Ecto neural progenitor cell (in vitro differentiated cells): Measurements from ENCODE around the gene GALNT12.

Experiments
- DNase-seq: peaks from one replicate; pipeline ENCODE4 v3.0.0-alpha.2; 2018; ENCODE audit warnings: low spot score

The GALNT12 gene

DNA sequence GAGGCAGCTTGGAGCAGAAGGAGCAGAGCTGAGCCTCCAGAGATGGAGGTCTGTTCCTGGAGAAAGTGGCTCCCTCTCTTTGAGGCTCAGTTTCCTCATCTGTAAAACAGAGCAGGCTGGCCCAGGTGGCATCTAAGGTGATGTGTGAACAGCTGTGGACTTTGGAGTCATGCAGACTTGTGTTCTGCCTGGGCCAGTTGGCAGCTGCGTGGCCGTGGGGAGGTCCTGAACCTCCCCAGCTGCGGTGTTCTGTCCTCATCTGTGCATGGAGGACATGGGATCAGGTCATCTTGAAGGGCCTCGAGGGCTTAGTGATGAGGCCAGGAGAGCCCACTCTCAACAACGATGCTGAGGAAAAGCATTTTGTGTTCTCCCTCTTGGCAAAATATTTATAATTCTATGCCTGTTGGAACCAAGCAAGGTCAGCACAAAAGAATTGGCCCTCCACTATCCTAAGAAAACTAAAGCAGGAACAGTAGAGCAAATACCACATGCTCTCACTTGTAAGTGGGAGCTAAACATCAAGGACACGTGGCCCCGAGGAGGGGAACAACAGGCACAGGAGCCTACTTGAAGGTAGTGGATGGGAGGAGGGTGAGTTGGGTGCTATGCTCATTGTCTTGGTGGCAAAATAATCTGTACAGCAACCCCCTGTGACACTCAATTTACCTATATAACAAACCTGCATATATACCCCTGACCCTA is 73.0 kb downstream of the GALNT12 start:
- no peak for DNase-seq

- DNase-seq = no peak
Measured at GRCh38 chr9:98881356-98881755, 73.9 kb downstream of the GALNT12 start.

DNA sequence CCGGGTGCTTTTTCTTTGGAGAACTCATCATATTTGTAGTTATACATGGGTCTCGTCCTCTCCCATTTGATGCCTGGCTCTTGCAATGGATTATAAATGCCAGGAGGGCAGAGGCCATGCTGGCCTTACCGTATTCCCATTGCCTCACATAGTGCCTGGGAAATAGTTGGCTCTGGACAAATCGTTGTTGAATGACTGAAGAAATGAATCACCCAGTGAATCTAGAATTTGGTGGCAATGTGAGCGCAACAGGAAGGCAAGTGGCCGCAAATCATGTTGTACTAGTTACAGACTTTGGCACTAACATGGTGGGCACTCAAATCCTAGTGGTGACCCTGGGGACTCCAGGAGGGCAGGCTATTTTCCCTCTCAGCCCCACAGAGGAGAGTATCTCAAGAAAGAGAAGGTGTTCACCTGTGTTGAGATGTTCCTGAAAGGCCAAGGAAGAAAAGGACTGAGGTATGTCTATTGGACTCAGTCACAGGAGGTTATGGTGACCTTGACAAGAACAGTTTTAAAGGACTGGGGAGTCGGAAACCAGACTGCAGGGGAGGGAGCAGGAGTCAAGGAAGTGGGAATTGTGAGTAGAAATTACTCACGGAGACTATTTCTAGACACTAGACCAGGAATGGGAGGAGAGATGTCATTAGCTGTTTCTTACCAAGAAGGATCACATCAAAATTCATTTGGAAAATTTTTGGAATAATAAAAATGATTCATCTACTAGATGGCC is 74.5 kb downstream of the GALNT12 start:
- DNase-seq = no peak

DNA sequence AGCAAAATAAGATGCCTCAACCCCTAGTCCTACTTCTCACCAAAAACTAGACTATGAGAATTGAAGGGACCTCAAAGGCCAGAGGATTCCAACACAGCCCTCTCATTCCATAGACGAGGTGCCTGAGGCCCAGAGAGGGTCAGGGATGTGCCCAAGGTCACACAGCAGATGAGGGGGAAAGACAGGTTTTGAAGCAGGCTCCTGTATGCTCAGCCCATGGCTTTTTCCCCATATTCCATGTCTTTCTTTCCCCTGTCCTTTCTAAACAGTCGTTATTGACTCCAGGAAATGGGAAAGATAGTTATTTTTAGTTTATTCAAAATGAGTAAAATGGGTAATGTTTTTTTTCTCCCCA is 75.1 kb downstream of the GALNT12 start:
- DNase-seq = no peak

DNA sequence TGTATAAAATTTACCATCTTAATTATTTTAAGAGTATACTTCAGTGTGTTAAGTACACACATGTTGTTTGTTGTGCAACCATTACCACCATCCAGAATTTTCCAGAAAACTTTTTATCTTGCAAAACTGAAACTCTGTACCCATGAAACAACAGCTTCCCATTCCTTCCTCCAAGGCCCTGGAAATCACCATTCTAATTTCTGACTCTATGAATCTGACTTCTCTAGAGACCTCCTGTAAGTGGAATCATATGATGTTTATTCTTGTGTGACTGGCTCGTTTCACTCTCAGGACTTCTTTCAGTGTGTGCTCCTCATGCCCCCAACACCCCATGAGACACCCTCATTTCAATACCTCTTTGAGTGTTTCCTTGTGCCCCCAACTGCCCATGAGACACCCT is 75.8 kb downstream of the GALNT12 start:
- no peak for DNase-seq

DNA sequence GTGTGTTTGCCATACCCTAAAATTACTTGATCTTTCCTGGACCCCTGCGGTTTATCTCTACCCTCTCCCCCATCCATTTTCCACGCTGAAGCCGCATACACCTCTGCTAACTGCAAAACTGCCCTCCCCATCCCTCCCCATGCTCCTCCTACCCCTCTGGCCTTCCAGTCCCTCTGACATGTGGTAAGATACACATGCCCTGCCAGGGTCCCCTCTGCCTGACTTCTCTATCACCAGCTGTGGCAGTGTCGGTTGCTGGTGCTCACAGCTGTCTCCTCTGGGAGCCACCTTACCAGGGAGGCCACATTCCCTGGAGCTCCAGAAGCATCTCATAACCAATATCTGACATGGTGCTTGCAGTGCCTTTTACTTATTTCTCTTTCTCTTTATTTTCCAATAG is 77.4 kb downstream of the GALNT12 start:
- no peak for DNase-seq

DNA sequence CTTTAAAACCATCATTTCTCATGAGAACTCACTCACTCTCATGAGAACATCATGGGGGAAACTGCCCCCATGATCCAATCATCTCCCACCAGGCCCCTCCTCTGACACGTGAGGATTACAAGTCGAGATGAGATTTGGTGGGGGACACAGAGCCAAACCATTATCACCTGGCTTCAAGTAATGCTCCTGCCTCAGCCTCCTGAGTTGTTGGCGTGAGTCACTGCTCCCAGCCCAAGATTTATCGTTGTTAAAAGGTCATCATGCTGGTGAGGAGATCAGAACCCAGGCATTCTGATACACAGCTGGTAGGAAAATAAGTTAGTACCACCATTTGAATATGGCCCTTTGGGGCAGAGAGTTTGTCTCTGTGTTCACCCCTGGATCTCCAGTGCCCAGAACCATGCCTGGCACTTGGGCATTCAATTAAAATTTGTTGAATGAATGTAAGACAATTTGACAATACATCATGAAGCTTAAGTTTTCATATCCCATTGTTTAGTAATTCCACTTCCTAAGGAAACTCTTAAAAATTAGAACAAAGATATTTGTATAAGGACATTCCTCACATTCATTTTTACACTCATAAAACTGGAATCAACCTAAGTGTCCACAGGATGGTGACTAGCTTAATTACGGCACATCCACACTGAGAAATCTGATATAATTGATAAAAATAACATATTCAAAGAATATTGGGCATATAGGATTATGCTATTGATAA is 78.3 kb downstream of the GALNT12 start:
- DNase-seq = no peak

DNA sequence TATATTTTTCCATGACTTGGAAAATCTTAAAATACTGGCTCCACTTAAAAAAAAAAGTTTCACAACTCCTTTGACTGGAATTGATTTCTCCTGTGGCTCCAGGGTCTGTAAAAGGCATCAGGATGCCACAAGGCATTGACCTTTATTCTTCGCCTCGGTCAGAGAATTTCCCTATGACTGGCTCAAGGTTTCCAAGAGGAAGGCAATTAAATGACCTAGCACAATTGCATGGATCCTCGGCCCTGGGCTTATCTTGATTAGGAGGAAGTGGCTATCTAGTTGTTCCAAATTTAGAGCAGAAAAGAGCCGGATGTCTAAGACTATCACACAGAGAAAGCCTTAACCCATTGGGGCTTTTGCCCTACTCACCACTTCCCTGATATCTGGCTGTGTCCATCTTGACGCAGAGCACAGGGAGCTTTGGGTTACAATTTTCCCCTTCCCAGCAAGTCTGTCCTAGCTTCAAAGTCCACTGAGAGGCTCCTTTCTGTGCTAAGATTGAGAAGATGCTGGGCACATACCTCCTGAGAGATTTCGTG is 79.3 kb downstream of the GALNT12 start:
- no peak for DNase-seq

GRCh38 chr9:98887918-98888510 is 80.5 kb downstream of the GALNT12 start:
- no peak for DNase-seq

DNA sequence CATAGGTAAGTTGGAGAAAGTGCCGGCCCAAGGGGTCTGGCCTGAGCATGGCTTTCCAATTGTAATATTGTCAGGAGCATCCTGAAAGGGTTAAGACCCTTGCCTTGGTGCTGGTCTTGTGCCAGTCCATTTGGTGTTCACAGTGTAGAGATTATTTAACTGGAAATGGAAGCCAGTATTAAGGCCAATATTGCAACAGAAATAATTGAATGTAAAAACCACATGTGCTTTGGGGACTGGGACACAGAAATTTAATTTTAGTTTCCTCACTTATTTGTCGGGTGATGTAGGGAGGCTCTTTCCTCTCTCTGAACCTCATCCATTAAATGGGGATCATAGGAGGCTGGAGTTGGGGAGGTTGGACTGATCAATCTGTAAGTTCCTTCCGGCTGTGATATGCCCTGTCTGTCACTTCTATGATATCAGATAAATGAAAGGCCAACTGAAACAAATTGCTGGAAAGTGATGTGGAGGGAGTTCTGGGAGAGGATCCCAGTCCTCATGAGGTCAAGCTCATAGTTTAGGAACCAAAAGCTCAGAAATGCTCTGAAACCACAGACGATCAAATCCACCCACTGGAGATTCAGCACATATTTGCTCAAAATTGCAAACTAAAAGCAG is 81.4 kb downstream of the GALNT12 start:
- DNase-seq = no peak

DNA sequence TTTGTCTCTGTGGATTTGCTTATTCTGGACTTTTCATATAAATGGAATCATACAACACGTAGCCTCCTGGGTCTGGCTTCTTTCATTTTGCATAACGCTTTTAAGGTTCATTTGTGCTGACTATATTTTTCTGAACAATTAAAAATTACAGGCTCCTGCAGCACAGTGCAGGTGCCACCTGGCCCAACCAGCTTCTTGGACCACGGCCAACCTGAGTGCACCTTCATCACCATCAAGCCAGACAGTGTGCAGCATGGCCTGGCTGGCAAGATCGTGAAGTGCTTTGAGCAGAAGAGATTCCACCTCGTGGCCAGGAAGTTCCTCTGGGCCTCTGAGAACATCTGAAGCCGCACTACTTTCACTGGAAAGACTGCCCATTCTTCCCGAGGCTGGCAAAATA is 82.8 kb downstream of the GALNT12 start:
- no peak for DNase-seq

GRCh38 chr9:98892288-98892687 is 84.8 kb downstream of the GALNT12 start:
- DNase-seq = no peak

GRCh38 chr9:98892690-98893089 is 85.2 kb downstream of the GALNT12 start:
- DNase-seq = no peak

DNA sequence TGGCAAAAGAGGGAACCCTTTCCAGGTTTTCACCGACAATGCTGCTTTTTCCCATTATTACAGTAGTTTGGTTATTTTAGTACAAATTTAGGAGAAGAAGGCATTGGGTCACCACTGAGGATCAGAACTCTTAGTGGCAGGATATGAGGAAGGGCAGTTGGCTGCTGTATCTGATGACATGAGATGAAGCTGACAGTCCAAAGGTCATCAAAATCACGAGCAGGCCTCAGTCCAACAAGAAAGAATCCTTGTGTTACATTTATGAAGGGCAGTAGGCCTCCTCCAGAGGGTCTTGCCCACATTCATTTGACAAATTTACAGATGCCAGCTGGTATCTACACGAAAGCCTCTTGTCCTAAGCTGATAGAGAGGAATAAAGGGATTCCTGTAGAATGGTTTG is 86.7 kb downstream of the GALNT12 start:
- DNase-seq = no peak

GRCh38 chr9:98894761-98895160 is 87.3 kb downstream of the GALNT12 start:
- DNase-seq = no peak

- no peak for DNase-seq
Measured at GRCh38 chr9:98896632-98897031, 89.2 kb downstream of the GALNT12 start.

DNA sequence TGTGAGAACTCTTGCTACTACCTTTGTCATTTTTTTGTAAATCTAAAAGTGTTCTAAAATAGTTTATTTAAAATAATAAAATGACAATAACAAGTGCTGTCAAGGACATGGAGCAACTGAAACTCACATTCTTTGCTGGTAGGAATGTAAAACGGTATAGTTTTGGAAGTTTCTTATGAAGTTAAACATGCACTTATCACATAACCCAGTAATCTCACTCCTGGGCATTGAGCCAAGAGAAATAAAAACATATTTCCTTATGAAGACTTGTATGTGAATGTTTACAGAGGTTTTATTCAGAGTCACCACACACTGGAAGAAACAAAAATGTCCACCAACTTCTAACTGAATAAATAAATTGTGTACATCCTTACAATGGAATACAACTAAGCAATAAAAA is 90.3 kb downstream of the GALNT12 start:
- DNase-seq = no peak

DNA sequence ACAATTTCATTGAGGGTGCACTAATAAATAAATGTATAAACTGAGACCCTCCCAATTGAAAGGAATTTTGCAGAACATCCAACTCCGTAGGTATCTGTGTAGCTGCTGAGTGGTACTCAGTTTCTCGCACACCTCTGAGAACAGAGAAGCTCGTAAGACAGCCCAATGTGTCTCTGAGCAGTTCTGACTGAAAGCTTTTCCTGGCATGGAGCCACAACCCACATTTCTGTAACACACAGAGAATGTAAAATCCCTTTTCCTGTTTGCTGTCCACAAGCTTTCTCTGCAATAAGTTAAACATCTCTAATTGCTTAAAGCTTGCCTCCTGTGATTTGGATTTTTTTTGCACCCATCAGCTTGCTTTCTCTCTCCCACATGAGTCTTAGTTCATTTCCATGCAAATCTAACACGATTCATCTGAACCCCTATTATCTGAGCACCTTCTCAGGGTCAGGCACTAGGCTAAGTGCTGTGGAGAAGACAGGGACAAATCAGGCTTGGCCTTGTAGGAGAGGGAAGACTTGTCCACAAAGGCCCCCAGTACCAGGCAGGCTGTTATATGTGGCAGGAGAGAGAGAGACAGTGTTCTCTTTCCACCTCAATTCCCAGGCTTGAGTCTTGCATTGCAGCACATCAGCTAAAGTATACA is 92.1 kb downstream of the GALNT12 start:
- peak; percentile 26 for DNase-seq
